ENCODE measurements around the gene MKI67.

- TF ChIP-seq CTCF (IDR thresholded peaks at IDR 0.05 in 8 of 11, conservative IDR thresholded peaks at IDR 0.05 in 3 of 11), result no peak
- TF ChIP-seq POLR2A (IDR thresholded peaks at IDR 0.05), result no peak
Observed at GRCh38 chr10:128169811-128170379, 43.7 kb upstream of the MKI67 start.

All from spleen (tissue), 7 donors.